ENCODE measurements around the gene PTPRT. TPM values are rescaled to one million over a fixed set of nuclear protein-coding genes. Genes with fewer than 3 reads are reported as not detected.
A peak's percentile ranks its signal among the peaks of the same experiment; 100 is the strongest.

The PTPRT gene
- total RNA-seq, 1 experiment from 2014 or later = 44.5 TPM

- no peaks in the 10 kb centered on the region for H3K79me2 ChIP-seq (ENCODE audit: low read length)
- H2AFZ ChIP-seq (ENCODE audit: low read length) = no peak overlapping the region
- no peaks in the 10 kb centered on the region for H3K4me1 ChIP-seq (ENCODE audit: low read length)
- no peak overlapping the region for H3K4me3 ChIP-seq (ENCODE audit: low read length)
- H3K9me2 ChIP-seq (replicated peaks; ENCODE audit: insufficient read depth, low read length) = no peaks in the 10 kb centered on the region
- DNase-seq = no peak
- no peaks in the 10 kb centered on the region for H4K20me1 ChIP-seq (ENCODE audit: insufficient read depth, low read depth, low read length)
- H3K36me3 ChIP-seq (ENCODE audit: insufficient read depth, low read length) = no peaks in the 10 kb centered on the region
- H3K4me2 ChIP-seq (ENCODE audit: low read depth, low read length, poor library complexity, severe bottlenecking) = no peak overlapping the region
- H3K27me3 ChIP-seq (ENCODE audit: low read length) = no peaks in the 10 kb centered on the region
- no peak overlapping the region for H3K27ac ChIP-seq (ENCODE audit: low read length)
- H3K9me3 ChIP-seq (ENCODE audit: low read length) = no peaks in the 10 kb centered on the region
- H3K9ac ChIP-seq (ENCODE audit: low read length) = no peak overlapping the region
Observed at GRCh38 chr20:42067174-42067573, 1122.5 kb downstream of the PTPRT start.

DNA sequence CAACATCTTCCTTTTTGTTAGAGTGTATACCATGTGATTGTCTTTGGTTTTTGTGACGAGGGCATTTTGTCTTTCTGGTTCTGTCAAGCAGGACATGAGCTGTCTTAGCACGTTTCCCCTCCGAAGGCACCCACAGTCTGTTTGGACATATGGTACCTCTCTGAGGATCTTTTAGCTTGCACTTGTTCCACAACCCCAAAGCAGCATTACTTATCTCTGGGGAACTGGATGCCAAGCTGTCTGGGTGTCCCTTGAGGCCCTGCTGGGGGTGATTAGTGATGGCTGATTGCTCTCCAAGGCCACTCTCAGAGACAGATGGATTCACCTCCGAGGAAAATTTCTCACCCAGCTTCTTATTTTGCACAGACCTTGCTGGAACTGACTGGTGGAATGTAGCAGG is 1126.6 kb downstream of the PTPRT start:
- Histone ChIP-seq H3K36me3 (ENCODE audit: insufficient read depth, low read length) (no peaks in the 10 kb centered on the region), H3K9ac (ENCODE audit: low read length) (no peak overlapping the region), H3K4me2 (ENCODE audit: low read depth, low read length, poor library complexity, severe bottlenecking) (no peak overlapping the region), H3K27me3 (ENCODE audit: low read length) (no peaks in the 10 kb centered on the region), H3K9me3 (ENCODE audit: low read length) (no peaks in the 10 kb centered on the region), H3K79me2 (ENCODE audit: low read length) (no peaks in the 10 kb centered on the region), H2AFZ (ENCODE audit: low read length) (no peak overlapping the region), H3K9me2 (replicated peaks; ENCODE audit: insufficient read depth, low read length) (no peaks in the 10 kb centered on the region), H3K4me3 (ENCODE audit: low read length) (no peak overlapping the region), H4K20me1 (ENCODE audit: insufficient read depth, low read depth, low read length) (no peaks in the 10 kb centered on the region), H3K27ac (ENCODE audit: low read length) (no peak overlapping the region), H3K4me1 (ENCODE audit: low read length) (no peaks in the 10 kb centered on the region)
- no peak for DNase-seq

DNA sequence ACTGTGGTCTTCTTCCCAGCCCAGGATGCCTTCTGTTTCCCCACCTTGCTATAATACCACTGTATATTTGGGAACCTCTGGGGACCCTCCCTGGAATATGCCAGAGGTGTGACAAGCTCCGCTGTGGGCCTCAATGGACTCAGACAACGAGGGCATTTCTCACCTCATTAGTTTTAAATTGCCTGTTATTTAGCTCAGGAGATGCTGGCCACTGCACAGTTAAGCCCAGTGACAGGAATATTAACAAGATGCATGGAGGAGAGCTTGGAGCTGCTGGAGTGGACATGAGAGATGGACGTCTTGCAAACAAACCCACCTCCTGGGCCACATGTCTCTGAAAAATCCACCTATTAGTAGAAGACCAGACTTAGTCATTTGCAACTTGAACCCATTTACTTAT is 1136.4 kb downstream of the PTPRT start:
- H4K20me1 ChIP-seq (ENCODE audit: insufficient read depth, low read depth, low read length) = no peaks in the 10 kb centered on the region
- H3K4me1 ChIP-seq (ENCODE audit: low read length) = peaks cover 13% of the 10 kb centered on the region
- H3K4me2 ChIP-seq (ENCODE audit: low read depth, low read length, poor library complexity, severe bottlenecking) = no peak overlapping the region
- H3K36me3 ChIP-seq (ENCODE audit: insufficient read depth, low read length) = no peaks in the 10 kb centered on the region
- no peaks in the 10 kb centered on the region for H3K9me3 ChIP-seq (ENCODE audit: low read length)
- no peak overlapping the region for H3K9ac ChIP-seq (ENCODE audit: low read length)
- no peak overlapping the region for H3K27ac ChIP-seq (ENCODE audit: low read length)
- no peak overlapping the region for H2AFZ ChIP-seq (ENCODE audit: low read length)
- H3K4me3 ChIP-seq (ENCODE audit: low read length) = no peak overlapping the region
- no peaks in the 10 kb centered on the region for H3K27me3 ChIP-seq (ENCODE audit: low read length)
- no peaks in the 10 kb centered on the region for H3K79me2 ChIP-seq (ENCODE audit: low read length)
- H3K9me2 ChIP-seq (replicated peaks; ENCODE audit: insufficient read depth, low read length) = no peaks in the 10 kb centered on the region
- no peak for DNase-seq

DNA sequence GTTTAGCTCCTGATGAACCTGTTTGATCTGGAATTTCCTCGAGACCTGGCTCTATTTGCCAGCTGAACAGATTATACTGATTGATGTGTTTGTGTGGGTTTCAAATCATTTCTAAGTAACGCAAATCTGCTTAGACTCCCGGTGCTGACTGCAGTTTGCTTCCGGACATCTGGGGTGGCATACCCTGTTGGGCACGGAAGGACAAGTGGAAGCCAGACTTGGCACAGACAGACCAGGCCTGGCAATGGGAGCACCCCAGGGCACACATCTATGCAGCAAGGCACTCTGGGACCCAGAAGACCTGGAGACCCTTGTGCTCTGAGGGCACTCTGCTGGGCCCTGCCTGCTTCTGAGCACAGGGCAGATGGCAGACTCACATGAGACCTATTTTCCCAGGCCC is 1137.8 kb downstream of the PTPRT start:
- no peaks in the 10 kb centered on the region for H3K36me3 ChIP-seq (ENCODE audit: insufficient read depth, low read length)
- no peak overlapping the region for H3K4me3 ChIP-seq (ENCODE audit: low read length)
- H3K79me2 ChIP-seq (ENCODE audit: low read length) = no peaks in the 10 kb centered on the region
- peaks cover 13% of the 10 kb centered on the region for H3K4me1 ChIP-seq (ENCODE audit: low read length)
- no peaks in the 10 kb centered on the region for H3K27me3 ChIP-seq (ENCODE audit: low read length)
- DNase-seq = no peak
- no peaks in the 10 kb centered on the region for H4K20me1 ChIP-seq (ENCODE audit: insufficient read depth, low read depth, low read length)
- H3K4me2 ChIP-seq (ENCODE audit: low read depth, low read length, poor library complexity, severe bottlenecking) = no peak overlapping the region
- no peaks in the 10 kb centered on the region for H3K9me3 ChIP-seq (ENCODE audit: low read length)
- H3K27ac ChIP-seq (ENCODE audit: low read length) = no peak overlapping the region
- H2AFZ ChIP-seq (ENCODE audit: low read length) = no peak overlapping the region
- no peaks in the 10 kb centered on the region for H3K9me2 ChIP-seq (replicated peaks; ENCODE audit: insufficient read depth, low read length)
- no peak overlapping the region for H3K9ac ChIP-seq (ENCODE audit: low read length)

GRCh38 chr20:42046371-42047085 is 1143.2 kb downstream of the PTPRT start:
- H2AFZ ChIP-seq (ENCODE audit: low read length) = no peak overlapping the region
- H3K9me2 ChIP-seq (replicated peaks; ENCODE audit: insufficient read depth, low read length) = no peaks in the 10 kb centered on the region
- H3K79me2 ChIP-seq (ENCODE audit: low read length) = no peaks in the 10 kb centered on the region
- H3K27ac ChIP-seq (ENCODE audit: low read length) = no peak overlapping the region
- no peaks in the 10 kb centered on the region for H4K20me1 ChIP-seq (ENCODE audit: insufficient read depth, low read depth, low read length)
- DNase-seq = no peak
- no peaks in the 10 kb centered on the region for H3K27me3 ChIP-seq (ENCODE audit: low read length)
- peaks cover 11% of the 10 kb centered on the region for H3K4me1 ChIP-seq (ENCODE audit: low read length)
- no peak overlapping the region for H3K9ac ChIP-seq (ENCODE audit: low read length)
- no peaks in the 10 kb centered on the region for H3K9me3 ChIP-seq (ENCODE audit: low read length)
- no peak overlapping the region for H3K4me3 ChIP-seq (ENCODE audit: low read length)
- H3K4me2 ChIP-seq (ENCODE audit: low read depth, low read length, poor library complexity, severe bottlenecking) = no peak overlapping the region
- H3K36me3 ChIP-seq (ENCODE audit: insufficient read depth, low read length) = no peaks in the 10 kb centered on the region

DNA sequence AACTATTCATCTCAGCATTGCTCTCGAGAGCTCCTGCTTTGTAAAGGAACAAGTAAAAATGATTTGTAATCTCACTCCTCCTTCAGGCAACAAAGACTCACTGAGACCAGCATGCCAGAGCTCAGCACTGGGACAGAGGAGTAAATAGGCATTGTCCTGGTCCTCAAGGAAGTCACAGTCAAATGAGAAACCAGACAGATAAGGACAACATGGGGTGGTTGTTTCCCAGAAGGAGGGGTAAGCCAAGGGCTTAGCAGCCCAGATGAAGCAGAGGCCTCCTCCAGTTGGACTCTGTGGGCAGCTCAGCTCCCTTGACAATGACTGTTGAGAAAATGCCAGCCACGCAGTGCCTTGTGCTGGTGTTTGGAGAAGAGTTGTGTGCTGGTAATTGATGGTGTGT is 1145.8 kb downstream of the PTPRT start:
- no peaks in the 10 kb centered on the region for H3K36me3 ChIP-seq (ENCODE audit: insufficient read depth, low read length)
- H3K27ac ChIP-seq (ENCODE audit: low read length) = no peak overlapping the region
- no peaks in the 10 kb centered on the region for H4K20me1 ChIP-seq (ENCODE audit: insufficient read depth, low read depth, low read length)
- H3K9ac ChIP-seq (ENCODE audit: low read length) = no peak overlapping the region
- H3K4me3 ChIP-seq (ENCODE audit: low read length) = no peak overlapping the region
- no peaks in the 10 kb centered on the region for H3K79me2 ChIP-seq (ENCODE audit: low read length)
- no peaks in the 10 kb centered on the region for H3K27me3 ChIP-seq (ENCODE audit: low read length)
- no peaks in the 10 kb centered on the region for H3K9me2 ChIP-seq (replicated peaks; ENCODE audit: insufficient read depth, low read length)
- no peak overlapping the region for H3K4me2 ChIP-seq (ENCODE audit: low read depth, low read length, poor library complexity, severe bottlenecking)
- DNase-seq = no peak
- H2AFZ ChIP-seq (ENCODE audit: low read length) = no peak overlapping the region
- no peaks in the 10 kb centered on the region for H3K4me1 ChIP-seq (ENCODE audit: low read length)
- H3K9me3 ChIP-seq (ENCODE audit: low read length) = no peaks in the 10 kb centered on the region

GRCh38 chr20:42041000-42041565 is 1148.6 kb downstream of the PTPRT start:
- Histone ChIP-seq H3K9me3 (ENCODE audit: low read length) (no peaks in the 10 kb centered on the region), H2AFZ (ENCODE audit: low read length) (no peak overlapping the region), H3K4me1 (ENCODE audit: low read length) (no peaks in the 10 kb centered on the region), H3K9me2 (replicated peaks; ENCODE audit: insufficient read depth, low read length) (no peaks in the 10 kb centered on the region), H4K20me1 (ENCODE audit: insufficient read depth, low read depth, low read length) (no peaks in the 10 kb centered on the region), H3K27ac (ENCODE audit: low read length) (no peak overlapping the region), H3K4me2 (ENCODE audit: low read depth, low read length, poor library complexity, severe bottlenecking) (no peak overlapping the region), H3K4me3 (ENCODE audit: low read length) (no peak overlapping the region), H3K9ac (ENCODE audit: low read length) (no peak overlapping the region), H3K79me2 (ENCODE audit: low read length) (no peaks in the 10 kb centered on the region), H3K27me3 (ENCODE audit: low read length) (no peaks in the 10 kb centered on the region), H3K36me3 (ENCODE audit: insufficient read depth, low read length) (no peaks in the 10 kb centered on the region)
- DNase-seq = no peak

DNA sequence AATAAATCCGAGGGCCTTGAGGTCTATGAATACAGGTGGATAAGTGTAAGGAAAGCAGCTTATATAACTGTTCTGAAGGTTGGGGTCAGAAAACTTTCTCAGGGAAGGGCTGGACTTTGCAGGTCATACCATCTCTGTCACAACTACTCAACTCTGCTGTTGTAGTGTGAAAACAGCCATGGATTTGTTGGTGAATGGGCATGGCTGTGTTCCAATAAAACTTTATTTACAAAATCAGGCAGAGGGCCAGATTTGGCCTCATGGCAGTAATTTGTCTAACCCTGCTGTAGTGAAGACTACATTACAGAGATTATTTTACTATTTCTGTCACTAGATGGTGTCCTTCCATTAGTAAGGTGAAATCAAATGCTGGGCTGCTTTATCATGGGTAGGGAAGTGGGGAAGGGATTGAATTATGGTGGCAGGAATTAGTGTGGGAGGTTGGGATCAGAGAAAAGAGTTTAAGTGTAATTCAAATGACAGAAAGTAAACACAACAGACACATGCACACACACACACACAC is 1161.9 kb downstream of the PTPRT start:
- Histone ChIP-seq H4K20me1 (ENCODE audit: insufficient read depth, low read depth, low read length) (no peaks in the 10 kb centered on the region), H3K9me3 (ENCODE audit: low read length) (no peaks in the 10 kb centered on the region), H3K79me2 (ENCODE audit: low read length) (no peaks in the 10 kb centered on the region), H3K4me2 (ENCODE audit: low read depth, low read length, poor library complexity, severe bottlenecking) (no peak overlapping the region), H3K4me3 (ENCODE audit: low read length) (no peak overlapping the region), H3K27ac (ENCODE audit: low read length) (no peak overlapping the region), H3K9me2 (replicated peaks; ENCODE audit: insufficient read depth, low read length) (no peaks in the 10 kb centered on the region), H3K36me3 (ENCODE audit: insufficient read depth, low read length) (no peaks in the 10 kb centered on the region), H2AFZ (ENCODE audit: low read length) (no peak overlapping the region), H3K9ac (ENCODE audit: low read length) (no peak overlapping the region), H3K4me1 (ENCODE audit: low read length) (no peaks in the 10 kb centered on the region), H3K27me3 (ENCODE audit: low read length) (no peaks in the 10 kb centered on the region)
- peak; percentile 48 for DNase-seq
